Left ventricle myocardium inferior (tissue), 1 donor: ENCODE data around the gene MDFIC. TPM values are rescaled to one million over a fixed set of nuclear protein-coding genes. Genes with fewer than 3 reads are reported as not detected.

Source experiments
- DNase-seq: peaks from one replicate; pipeline ENCODE4 v3.0.0-alpha.2; 2020
- H3K27ac ChIP-seq: fragments of 200-600 bp; replicated peaks from 2 replicates; pipeline ENCODE4 v1.8.0; 2021
- H3K27me3 ChIP-seq: fragments of 200-600 bp; 2 replicates; pipeline ENCODE4 v1.8.0; 2021; ENCODE audit warnings: low read depth
- H3K36me3 ChIP-seq: fragments of 200-600 bp; 2 replicates; pipeline ENCODE4 v1.8.0; 2021
- H3K4me1 ChIP-seq: fragments of 200-600 bp; 2 replicates; pipeline ENCODE4 v1.8.0; 2021
- H3K4me3 ChIP-seq: fragments of 200-600 bp; 2 replicates; pipeline ENCODE4 v1.8.0; 2021; ENCODE audit warnings: mild to moderate bottlenecking, moderate library complexity
- H3K9me3 ChIP-seq: fragments of 200-600 bp; replicated peaks from 2 replicates; pipeline ENCODE4 v1.8.0; 2021
- CTCF ChIP-seq: fragments of 200-600 bp; IDR thresholded peaks from 2 replicates; pipeline ENCODE4 v1.8.0; 2021; ENCODE audit warnings: antibody characterized with exemption, mild to moderate bottlenecking, borderline replicate concordance
- intact Hi-C: fragments of 100-400 bp; cut with micrococcal nuclease; formaldehyde crosslinking; loops from one replicate; pipeline ENCODE4 v1.11.0; 2022
- total RNA-seq: library from RNA; stranded (reverse); fragmentation: NEBNext Ultra II Directional; extraction: Animal tissue kit (Norgen Biotek cat#: 25700); gene quantifications from one replicate; pipeline ENCODE4 v1.2.1, GENCODE V29; 2021
- donor health status: DM: no; HTN: yes; CAD: no; lungs with severe emphysema.

The MDFIC gene
- total RNA-seq, 1 donor from 2014 or later, result 26.5 TPM

DNA sequence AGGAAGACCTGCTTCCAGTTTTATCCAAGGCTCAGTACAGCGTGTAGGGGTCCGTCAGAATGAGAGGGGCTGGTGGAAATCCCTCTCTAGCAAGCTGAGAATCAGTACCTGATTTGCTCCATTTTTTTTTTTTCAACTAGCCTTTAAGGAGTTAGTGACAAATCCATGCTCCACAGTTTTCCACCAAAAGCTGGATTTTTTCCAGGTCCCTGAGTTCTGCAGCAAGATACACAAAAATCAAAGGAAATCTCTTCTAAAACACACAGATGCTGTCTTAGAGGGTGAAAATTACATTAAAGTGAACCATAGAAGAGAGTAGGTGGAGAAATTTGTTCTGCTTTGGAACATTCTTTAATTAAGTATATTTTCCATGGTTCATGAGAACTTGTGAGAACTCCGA is 30.4 kb downstream of the MDFIC start:
- no peaks in the 10 kb centered on the region for H3K36me3 ChIP-seq
- H3K27ac ChIP-seq, result no peak overlapping the region
- no peak for TF ChIP-seq CTCF
- no peak for DNase-seq
- no peaks in the 10 kb centered on the region for H3K27me3 ChIP-seq
- no peaks in the 10 kb centered on the region for H3K9me3 ChIP-seq
- no peak overlapping the region for H3K4me3 ChIP-seq
- intact Hi-C loops, result no loop called here
- no peaks in the 10 kb centered on the region for H3K4me1 ChIP-seq

DNA sequence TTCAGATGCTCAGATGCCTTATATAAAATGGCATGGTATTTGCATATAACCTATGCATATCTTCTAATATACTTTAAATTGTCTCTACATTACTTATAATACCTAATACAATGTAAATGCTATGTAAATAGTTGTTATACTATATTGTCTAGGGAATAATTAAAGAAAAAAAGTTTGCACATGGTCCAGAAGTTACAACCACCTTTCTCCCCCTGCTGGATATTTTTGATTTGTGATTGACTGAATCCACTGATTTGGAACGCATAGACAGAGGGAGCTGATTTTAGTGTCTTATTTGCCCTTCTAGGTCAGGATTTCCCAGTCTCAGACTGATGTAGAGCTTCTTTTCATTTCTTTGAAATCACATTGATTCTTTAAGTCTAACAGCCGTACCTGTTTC is 31.8 kb downstream of the MDFIC start:
- no peak overlapping the region for H3K4me3 ChIP-seq
- no peak for DNase-seq
- H3K27ac ChIP-seq, result no peak overlapping the region
- H3K27me3 ChIP-seq, result no peaks in the 10 kb centered on the region
- TF ChIP-seq CTCF, result no peak
- peaks cover 5% of the 10 kb centered on the region for H3K4me1 ChIP-seq
- no peaks in the 10 kb centered on the region for H3K36me3 ChIP-seq
- H3K9me3 ChIP-seq, result no peaks in the 10 kb centered on the region
- intact Hi-C loops, result no loop called here

DNA sequence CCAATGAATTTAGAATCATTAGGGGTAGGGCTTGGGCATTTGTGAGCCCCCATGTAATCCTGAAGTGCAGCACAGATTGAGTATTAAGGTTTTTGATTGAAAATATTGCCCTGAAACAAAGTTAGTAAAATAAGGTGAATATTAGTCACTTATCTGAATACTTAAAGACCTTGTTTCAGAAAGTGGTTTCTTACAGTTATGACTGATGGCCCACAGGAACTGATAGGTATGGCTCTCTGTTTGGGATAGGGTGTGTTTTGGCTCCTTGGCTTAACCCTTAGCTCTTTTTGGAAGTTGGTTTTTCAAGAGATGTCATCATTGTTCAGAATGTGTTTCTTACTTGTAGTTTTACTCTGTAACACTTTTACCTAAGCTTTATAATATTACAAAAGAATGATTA is 34.8 kb downstream of the MDFIC start:
- intact Hi-C loops, result no loop called here
- no peak overlapping the region for H3K4me3 ChIP-seq
- H3K27me3 ChIP-seq, result no peaks in the 10 kb centered on the region
- no peak for DNase-seq
- H3K4me1 ChIP-seq, result peaks cover 5% of the 10 kb centered on the region
- no peaks in the 10 kb centered on the region for H3K9me3 ChIP-seq
- TF ChIP-seq CTCF, result no peak
- H3K36me3 ChIP-seq, result no peaks in the 10 kb centered on the region
- H3K27ac ChIP-seq, result no peak overlapping the region

GRCh38 chr7:114957444-114957843 is 35.5 kb downstream of the MDFIC start:
- intact Hi-C loops, result no loop called here
- peaks cover 6% of the 10 kb centered on the region for H3K4me1 ChIP-seq

DNA sequence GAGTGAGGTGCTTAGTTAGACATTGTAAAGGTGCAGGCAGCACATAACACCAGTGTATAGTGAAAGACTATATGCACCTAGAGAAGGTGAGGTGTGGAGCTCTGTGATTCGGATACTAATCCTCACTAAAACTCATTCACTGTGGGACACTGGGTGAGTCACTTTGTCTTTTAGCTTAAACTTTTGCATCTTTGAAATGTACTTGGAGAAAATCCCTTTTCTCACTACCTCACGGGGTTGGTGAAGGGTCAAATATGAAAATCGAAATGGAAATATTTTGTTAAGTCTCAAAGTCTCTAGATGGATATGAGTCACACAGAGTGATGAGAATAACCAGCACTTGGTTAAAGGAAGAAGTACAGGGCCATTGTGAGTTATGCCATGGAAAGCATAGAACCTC is 38.0 kb downstream of the MDFIC start:
- no peak for TF ChIP-seq CTCF
- no peak overlapping the region for H3K4me3 ChIP-seq
- DNase-seq, result no peak
- H3K9me3 ChIP-seq, result no peaks in the 10 kb centered on the region
- intact Hi-C loops, result no loop called here
- peaks cover 17% of the 10 kb centered on the region for H3K4me1 ChIP-seq
- H3K27me3 ChIP-seq, result no peaks in the 10 kb centered on the region
- H3K36me3 ChIP-seq, result no peaks in the 10 kb centered on the region
- H3K27ac ChIP-seq, result no peak overlapping the region

More at GRCh38 chr7:114957444-114957843, 35.5 kb downstream of the MDFIC start:
- Histone ChIP-seq H3K27me3 (no peaks in the 10 kb centered on the region), H3K27ac (no peak overlapping the region), H3K9me3 (no peaks in the 10 kb centered on the region), H3K4me3 (no peak overlapping the region), H3K36me3 (no peaks in the 10 kb centered on the region)
- no peak for DNase-seq
- no peak for TF ChIP-seq CTCF

DNA sequence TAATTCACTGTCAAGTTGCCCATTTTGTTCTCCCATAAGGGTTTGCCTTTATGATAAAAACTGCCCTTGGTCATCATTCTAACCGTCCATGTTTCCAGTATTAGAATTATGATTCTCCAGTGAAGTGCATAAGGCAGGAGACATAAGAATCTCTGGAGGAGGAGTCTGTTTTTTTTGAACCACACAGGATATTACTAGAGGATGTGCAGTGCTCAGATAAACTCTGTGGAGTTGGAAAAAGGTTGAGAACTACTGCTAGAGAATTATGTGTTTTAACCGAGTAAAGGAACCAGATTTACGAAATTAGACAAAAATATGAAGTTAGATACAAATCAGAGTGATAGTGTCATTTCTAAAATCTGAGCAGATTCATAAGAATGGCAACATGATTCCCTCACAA is 40.5 kb downstream of the MDFIC start:
- Histone ChIP-seq H3K4me1 (peaks cover 17% of the 10 kb centered on the region), H3K36me3 (no peaks in the 10 kb centered on the region)
- intact Hi-C loops, result no loop called here

More for the DNA sequence above, 40.5 kb downstream of the MDFIC start:
- H3K27me3 ChIP-seq, result no peaks in the 10 kb centered on the region
- DNase-seq, result no peak
- H3K27ac ChIP-seq, result no peak overlapping the region
- no peak overlapping the region for H3K4me3 ChIP-seq
- H3K9me3 ChIP-seq, result no peaks in the 10 kb centered on the region
- TF ChIP-seq CTCF, result no peak
